Stimulated activated CD8-positive, alpha-beta memory T cell treated with anti-CD3 and anti-CD28 coated beads, Interleukin-7, amount 100 ng/mL, for 4 hours (primary cell): ENCODE measurements around the gene CARD11.
"Not testable (repeated sequence)": the region's sequence is repeated elsewhere in the genome, so short reads cannot be mapped to it uniquely, and the experiment has no call there.

Source experiments
- DNase-seq, 2 donors: peaks; one replicate each; pipeline ENCODE4 v3.0.0-alpha.2; 2020; ENCODE audit warnings: low read depth in 2 of 2

The CARD11 gene

GRCh38 chr7:3064067-3064466, 20.4 kb upstream of the CARD11 start:
- no peak for DNase-seq

- peak; percentile 80 to 82 for DNase-seq
These were observed 19.5 kb upstream of the CARD11 start for GRCh38 chr7:3063016-3063753.

GRCh38 chr7:3057066-3057420, 13.4 kb upstream of the CARD11 start:
- DNase-seq = no peak

- no peak for DNase-seq
These were observed 12.8 kb upstream of the CARD11 start for GRCh38 chr7:3056234-3057065.

GRCh38 chr7:3055626-3056025, 12.0 kb upstream of the CARD11 start:
- DNase-seq = no peak

- peak; percentile 50 to 68 for DNase-seq
These were observed 692 bp downstream of the CARD11 start for GRCh38 chr7:3042861-3043489.

DNA sequence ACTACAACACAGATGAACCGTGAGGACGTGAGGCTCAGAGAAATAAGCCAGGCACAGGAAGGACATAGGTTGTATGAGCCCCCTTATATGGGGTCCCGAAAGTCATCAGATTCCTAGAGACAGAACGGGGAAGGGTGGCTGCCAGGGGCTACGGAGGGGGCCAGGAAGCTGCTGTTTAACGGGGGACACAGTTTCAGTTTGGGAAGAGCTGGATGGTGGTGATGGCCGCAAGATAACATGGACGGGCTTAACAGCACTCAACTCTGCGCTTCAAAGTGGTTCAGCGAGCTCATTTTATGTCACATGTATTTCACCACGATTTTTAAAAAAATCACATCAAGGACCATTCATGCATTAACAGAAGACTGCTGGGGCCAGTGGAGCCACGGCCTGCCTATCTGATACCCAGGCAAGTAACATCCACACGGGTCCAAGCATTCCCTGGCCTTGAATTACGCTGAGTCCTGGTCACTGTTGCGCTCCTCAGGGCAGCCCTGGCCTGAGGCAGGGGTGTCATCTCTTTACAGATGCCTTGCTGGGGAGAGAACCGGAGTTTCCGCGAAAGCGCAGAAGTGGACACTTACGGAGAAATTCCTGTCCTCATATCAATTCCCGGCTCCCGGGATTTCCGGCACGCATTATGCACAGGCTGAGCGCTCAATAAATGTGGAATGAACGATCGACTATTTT, 1.5 kb downstream of the CARD11 start:
- DNase-seq = no peak

DNA sequence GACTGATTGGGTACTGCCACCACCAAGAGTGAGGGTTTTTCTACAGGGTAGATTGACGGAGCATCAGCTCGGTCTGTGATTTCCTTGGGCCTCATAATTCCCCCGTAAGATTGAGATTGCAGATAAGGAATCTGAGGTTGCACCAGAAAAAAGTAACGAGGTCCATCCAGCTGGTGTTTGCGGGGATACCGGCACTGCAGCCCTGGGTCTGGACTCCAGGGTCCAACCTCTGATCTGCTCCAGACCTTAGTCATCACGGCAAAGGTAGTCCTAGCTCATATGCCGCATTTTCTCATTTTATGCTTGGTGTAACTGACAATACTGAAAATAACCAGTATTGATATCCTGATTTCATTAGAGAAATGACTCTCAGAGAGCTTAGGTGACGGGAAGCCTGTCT, 3.9 kb downstream of the CARD11 start:
- no peak for DNase-seq

DNA sequence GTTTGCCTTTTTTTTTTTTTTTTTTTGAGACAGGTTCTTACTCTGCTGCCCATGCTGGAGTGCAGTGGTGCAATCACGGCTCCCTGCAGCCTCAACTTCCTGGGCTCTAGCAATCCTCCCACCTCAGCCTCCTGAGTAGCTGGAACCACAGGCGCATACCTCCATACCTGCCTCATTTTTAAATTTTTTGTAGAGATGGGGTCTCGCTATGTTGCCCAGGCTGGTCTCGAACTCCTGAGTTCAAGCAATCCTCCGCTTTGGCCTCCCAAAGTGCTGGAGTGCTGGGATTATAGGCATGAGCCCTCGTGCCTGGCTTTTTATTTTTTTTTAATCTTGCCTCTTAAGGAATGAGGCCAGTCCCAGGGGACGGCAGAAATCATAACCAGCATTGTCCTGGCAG, 5.7 kb downstream of the CARD11 start:
- DNase-seq = not testable (repeated sequence)

- DNase-seq = no peak
These were observed 6.4 kb downstream of the CARD11 start for GRCh38 chr7:3037259-3037658.

DNA sequence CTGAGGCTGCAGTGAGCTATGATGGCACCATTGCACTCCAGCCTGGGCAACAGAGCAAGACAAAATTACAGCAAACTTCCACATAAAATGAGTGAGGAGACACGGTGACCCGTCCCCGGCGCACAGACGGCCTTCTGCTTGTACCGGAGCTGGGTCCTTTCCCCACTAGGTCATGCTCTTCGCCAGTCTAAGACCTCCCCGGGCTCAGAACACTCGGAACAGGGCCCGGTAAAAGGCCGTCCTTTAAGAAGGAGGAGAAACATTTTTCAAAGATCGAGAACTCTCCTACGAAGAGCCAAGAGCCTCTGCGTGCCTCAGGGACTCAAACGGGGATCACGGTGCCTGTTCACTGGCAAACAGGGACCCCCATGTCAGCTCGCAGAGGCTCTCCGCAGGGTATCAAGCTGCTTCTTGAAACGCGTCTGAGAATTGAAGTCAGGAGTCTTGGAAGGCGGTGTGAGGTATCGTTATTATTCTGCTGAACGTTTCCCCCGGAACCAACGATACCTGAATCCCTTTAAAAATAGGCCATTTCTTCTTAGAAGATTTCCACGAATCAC, 9.0 kb downstream of the CARD11 start:
- no peak for DNase-seq

GRCh38 chr7:3033581-3033980, 10.1 kb downstream of the CARD11 start:
- DNase-seq = no peak

DNA sequence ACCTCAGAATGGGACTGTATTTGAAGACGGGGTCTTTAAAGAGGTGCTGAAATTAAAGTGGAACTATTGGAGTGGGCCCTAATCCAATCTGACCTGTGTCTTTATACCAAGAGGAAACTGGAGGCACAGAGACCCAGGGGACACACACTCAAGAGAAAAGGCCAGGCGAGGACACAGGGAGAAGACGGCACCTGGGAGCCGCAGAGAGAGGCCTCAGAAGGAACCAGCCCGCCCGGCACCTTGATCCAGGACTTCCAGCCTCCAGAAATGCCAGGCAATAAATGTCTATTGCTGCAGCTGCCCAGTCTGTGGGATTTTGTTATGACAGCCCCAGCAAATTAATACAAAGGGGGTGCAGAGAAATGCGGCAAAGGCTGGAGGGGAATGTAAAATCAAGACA, 10.5 kb downstream of the CARD11 start:
- DNase-seq = no peak

GRCh38 chr7:3032256-3032655, 11.4 kb downstream of the CARD11 start:
- no peak for DNase-seq

- no peak for DNase-seq
These were observed 14.5 kb downstream of the CARD11 start for GRCh38 chr7:3029138-3029537.

GRCh38 chr7:3028758-3029093, 14.9 kb downstream of the CARD11 start:
- DNase-seq = no peak

DNA sequence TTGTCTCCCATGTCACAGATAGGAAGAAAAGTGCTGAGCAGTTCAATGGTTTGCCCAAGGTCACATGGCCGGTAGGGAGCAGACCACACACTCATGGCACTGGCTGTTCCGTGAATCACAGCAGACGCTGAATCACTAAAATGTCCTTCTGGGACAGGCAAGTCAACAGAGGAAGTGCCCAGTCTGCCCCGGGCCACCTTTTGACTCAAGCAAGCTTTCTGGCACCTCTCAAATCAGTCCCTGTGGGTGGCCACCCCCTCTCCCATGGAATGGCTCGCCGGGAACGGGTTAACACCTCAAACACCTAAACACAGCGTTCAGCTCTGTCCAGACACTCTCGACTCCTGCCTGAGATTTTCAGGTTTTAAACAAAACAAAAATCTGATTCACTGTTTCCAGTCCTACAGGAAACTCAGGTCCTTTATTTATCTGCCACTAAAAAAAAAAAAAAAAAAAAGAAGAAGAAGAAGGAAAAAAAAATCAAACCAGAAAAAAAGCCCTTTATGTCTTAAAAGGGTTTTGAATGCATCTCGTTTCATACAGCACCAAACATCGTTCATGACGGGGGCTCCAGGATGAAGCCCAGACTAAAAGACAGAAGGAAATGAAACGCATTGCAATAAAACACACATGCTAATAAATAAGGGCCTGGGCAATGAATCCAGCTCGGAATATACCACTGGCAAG, 15.5 kb downstream of the CARD11 start:
- peak in 1 of 2 donors; percentile 34 for DNase-seq

DNA sequence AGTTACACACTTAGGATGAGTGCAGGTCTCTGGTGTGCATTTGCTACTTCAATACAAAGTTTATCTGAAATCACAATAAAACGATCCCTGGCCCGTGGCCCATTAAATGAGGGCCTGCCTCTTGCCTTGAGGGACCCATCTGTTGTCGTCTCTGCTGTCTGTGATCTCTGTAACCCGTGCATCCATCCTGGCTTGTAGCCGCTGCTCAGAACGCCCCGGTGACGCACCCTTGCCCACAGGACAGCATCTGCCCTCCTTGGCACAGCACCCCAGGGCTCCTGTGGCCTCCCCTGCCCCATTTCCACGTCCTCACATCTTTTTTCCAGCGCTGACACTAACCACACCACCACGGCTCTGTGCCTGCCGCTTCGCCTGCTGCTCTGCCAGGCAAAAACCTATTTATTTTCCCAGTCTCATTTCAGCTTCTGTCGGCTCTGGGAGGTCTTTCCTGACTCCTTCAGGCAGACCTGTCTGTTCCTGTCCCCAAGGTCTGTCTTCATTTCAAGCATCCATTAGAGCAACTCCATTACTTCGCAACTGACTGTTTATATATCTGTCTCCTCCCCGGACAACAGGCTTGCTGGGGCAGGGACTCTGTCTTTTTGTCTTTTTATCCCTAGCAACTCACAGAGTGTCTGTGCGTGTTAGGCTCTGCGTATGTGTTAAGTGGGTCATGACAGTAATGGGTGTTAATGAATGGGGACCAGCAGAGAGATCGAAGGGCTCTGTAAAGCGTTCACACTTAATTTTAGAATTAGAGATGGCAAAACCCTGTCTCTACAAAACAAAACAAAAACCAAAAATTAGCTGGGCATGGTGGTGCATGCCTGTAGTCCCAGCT, 16.4 kb downstream of the CARD11 start:
- no peak for DNase-seq

- DNase-seq = no peak
These were observed 18.1 kb downstream of the CARD11 start for GRCh38 chr7:3025616-3026015.

GRCh38 chr7:3021825-3022224, 21.8 kb downstream of the CARD11 start:
- no peak for DNase-seq
